GM13977 (cell line): Measurements from ENCODE around the gene IFITM1.
"Not testable (repeated sequence)": the region's sequence is repeated elsewhere in the genome, so short reads cannot be mapped to it uniquely, and the experiment has no call there.

Experiments used
- DNase-seq: peaks from one replicate; pipeline ENCODE4 v3.0.0; 2012; ENCODE audit warnings: low spot score
- CTCF ChIP-seq: IDR thresholded peaks from 2 replicates; pipeline ENCODE4 v1.5.1; 2012; ENCODE audit warnings: mild to moderate bottlenecking, control low read depth; ENCODE audit not compliant: insufficient read depth; ENCODE audit errors: extremely low read depth, missing control alignments
- in situ Hi-C: fragments of 300-500 bp; cut with MboI; formaldehyde crosslinking; loops from one replicate; pipeline ENCODE4 v1.12.0; 2022; ENCODE audit warnings: low sequenced_read_pairs, low pct_unique_long_range_greater_than_20kb, mixed read lengths, inconsistent platforms; ENCODE audit not compliant: unreplicated experiment

IFITM1 gene

DNA sequence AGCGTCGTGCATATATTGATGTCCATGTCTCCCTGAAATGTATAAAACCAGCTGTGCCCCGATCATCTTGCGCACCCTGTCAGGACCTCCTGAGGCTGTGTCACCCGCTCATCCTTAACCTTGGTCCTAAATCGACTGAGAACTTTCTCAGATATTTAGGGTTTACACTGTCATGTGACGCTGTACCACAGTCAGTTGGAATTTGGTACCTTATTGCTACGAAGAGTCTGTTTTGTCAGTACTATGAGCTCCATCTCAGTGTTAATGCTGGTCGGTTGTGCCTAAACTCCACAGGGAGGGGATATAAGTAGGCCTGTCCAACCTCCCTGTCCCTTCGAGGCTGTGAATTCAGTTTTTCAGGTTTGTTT is 8.0 kb upstream of the IFITM1 start:
- in situ Hi-C loops = loop anchor here (10.0 kb wide), 1 partner anchor 49 kb away; no protein-coding TSS in a partner anchor
- TF ChIP-seq CTCF = no peak
- no peak for DNase-seq

DNA sequence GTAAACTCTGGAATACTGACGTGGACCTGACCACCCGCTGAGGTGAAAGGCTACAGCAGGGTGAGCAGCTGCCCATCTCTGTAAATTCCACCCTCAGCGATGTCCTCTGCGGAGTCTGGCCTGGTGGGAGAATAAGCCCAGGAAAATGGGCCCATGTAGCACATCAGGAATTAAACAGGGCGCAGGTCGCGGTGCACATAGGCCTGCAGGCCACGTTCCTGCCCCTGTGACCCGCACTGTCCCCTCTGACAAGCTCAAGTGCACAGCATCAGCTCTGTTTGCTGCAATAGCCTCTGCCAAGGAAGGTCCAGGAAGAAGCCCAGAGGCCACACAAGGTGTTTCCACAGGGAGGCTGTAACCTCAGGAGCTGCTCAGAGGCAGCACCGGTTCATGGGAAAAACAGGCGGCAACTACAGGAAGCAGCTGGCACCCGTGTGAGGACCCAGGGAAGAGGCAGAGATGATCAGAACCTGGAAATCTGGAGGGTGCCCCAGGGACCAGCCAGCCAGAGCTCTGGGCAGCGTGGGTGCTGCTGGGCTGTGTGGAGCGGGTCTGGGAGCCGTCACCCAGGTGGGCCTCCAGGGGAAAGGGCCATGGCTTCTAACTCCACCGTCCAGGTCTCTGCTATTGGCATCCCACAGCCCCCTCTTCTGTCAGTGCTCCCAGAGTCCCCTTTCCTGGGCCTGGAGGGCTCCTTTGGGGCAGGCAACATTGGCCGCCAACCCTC is 7.0 kb upstream of the IFITM1 start:
- in situ Hi-C loops = loop anchor here (10.0 kb wide), 1 partner anchor 48 kb away; no protein-coding TSS in a partner anchor
- no peak for DNase-seq
- TF ChIP-seq CTCF = no peak

GRCh38 chr11:307766-308708 is 5.8 kb upstream of the IFITM1 start, which contains the start of gene IFITM2:
IFITM2 (plus strand) TSS chr11:307816; CDS start chr11:308193, 377 bp downstream.
- DNase-seq = not testable (repeated sequence)
- in situ Hi-C loops = loop anchor here (10.0 kb wide), 1 partner anchor 47 kb away; no protein-coding TSS in a partner anchor

- not testable (repeated sequence) for DNase-seq
- in situ Hi-C loops = loop anchor here (10.0 kb wide), 1 partner anchor 46 kb away; no protein-coding TSS in a partner anchor
Measured at GRCh38 chr11:308740-309665, 4.8 kb upstream of the IFITM1 start.

DNA sequence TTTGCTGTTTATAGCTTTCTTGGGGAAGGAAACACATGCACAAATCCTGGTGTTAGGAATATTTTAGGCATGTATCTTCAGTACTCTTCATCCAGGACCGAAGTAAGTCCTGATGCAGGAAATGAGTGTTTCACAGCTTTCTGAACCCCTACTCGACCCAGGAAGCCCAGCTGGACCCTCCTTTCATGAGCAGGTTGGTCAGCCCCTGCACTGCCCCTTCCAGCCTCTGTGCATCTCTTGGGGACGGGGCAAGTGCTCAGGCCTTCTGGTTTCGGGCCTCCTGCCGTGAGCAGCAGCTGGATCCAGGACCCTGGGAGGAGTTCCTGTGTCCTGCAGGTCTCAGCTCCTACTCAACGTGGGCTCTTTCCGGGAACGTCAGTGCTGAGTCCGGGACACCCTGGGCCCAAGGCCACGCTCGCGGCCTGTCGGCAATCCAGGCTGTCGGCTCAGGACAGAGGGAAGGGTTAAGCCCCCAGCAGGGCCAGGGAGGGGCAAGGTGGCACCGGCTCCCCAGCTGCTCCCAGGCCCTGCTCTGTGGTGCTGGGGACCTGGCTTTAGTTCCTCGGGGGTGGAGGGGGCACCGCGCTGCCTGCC is 3.8 kb upstream of the IFITM1 start:
- DNase-seq = not testable (repeated sequence)
- in situ Hi-C loops = loop anchor here (10.0 kb wide), 1 partner anchor 45 kb away; no protein-coding TSS in a partner anchor

GRCh38 chr11:311013-311748 is 2.7 kb upstream of the IFITM1 start:
- in situ Hi-C loops = not testable (repeated sequence)

GRCh38 chr11:312092-312816 is 1.6 kb upstream of the IFITM1 start:
- DNase-seq = no peak
- in situ Hi-C loops = no loop called here
- TF ChIP-seq CTCF = no peak

More at GRCh38 chr11:311013-311748, 2.7 kb upstream of the IFITM1 start:
- DNase-seq = not testable (repeated sequence)
